Stimulated activated CD4-positive, alpha-beta T cell treated with anti-CD3 and anti-CD28 coated beads, Interleukin-4, amount 100 ng/mL, for 48 hours (primary cell): ENCODE results near the gene NTN1.

Experiments used
- DNase-seq, 2 donors: peaks; one replicate each; pipeline ENCODE4 v3.0.0-alpha.2; 2020; ENCODE audit warnings: low read depth in 2 of 2

Gene NTN1

GRCh38 chr17:9231449-9232154 is 210.3 kb downstream of the NTN1 start:
- DNase-seq = no peak

- DNase-seq = no peak
These were observed 210.8 kb downstream of the NTN1 start for GRCh38 chr17:9232155-9232475.

- DNase-seq = no peak
These were observed 211.4 kb downstream of the NTN1 start for GRCh38 chr17:9232591-9233270.

- no peak for DNase-seq
These were observed 211.9 kb downstream of the NTN1 start for GRCh38 chr17:9233271-9233599.

GRCh38 chr17:9233761-9234160 is 212.5 kb downstream of the NTN1 start:
- no peak for DNase-seq

- DNase-seq = no peak
These were observed 213.2 kb downstream of the NTN1 start for GRCh38 chr17:9234389-9234945.

GRCh38 chr17:9235346-9235745 is 214.0 kb downstream of the NTN1 start:
- no peak for DNase-seq

- no peak for DNase-seq
These were observed 215.2 kb downstream of the NTN1 start for GRCh38 chr17:9236286-9237052.

- no peak for DNase-seq
These were observed 215.7 kb downstream of the NTN1 start for GRCh38 chr17:9237053-9237410.

GRCh38 chr17:9237661-9238301 is 216.5 kb downstream of the NTN1 start:
- DNase-seq = no peak

- DNase-seq = no peak
These were observed 217.3 kb downstream of the NTN1 start for GRCh38 chr17:9238340-9239245.

- no peak for DNase-seq
These were observed 218.0 kb downstream of the NTN1 start for GRCh38 chr17:9239246-9239792.

GRCh38 chr17:9239793-9240658 is 218.7 kb downstream of the NTN1 start:
- peak; percentile 51 to 54 for DNase-seq

GRCh38 chr17:9240659-9241370 is 219.5 kb downstream of the NTN1 start:
- DNase-seq = no peak

- no peak for DNase-seq
These were observed 220.0 kb downstream of the NTN1 start for GRCh38 chr17:9241371-9241712.

GRCh38 chr17:9241774-9242496 is 220.6 kb downstream of the NTN1 start:
- no peak for DNase-seq

- no peak for DNase-seq
These were observed 221.2 kb downstream of the NTN1 start for GRCh38 chr17:9242497-9242881.

- no peak for DNase-seq
These were observed 221.7 kb downstream of the NTN1 start for GRCh38 chr17:9242983-9243382.
